ENCODE measurements around the gene HTT-AS.
A peak's percentile ranks its signal among the peaks of the same experiment; 100 is the strongest.

Gene HTT-AS

GRCh38 chr4:3029464-3029863 is 44.9 kb downstream of the HTT-AS start:
- no peak for TF ChIP-seq CTCF (IDR thresholded peaks at IDR 0.05; ENCODE audit: insufficient read depth, low read depth, low read length, missing control alignments)
- no peak for DNase-seq (ENCODE audit: low read depth)
- H3K4me3 ChIP-seq (ENCODE audit: low read length): no peak overlapping the region

- H3K4me3 ChIP-seq (ENCODE audit: low read length): no peak overlapping the region
- TF ChIP-seq CTCF (IDR thresholded peaks at IDR 0.05; ENCODE audit: insufficient read depth, low read depth, low read length, missing control alignments): no peak
- no peak for DNase-seq (ENCODE audit: low read depth)
Measured at GRCh38 chr4:3026540-3026939, 47.8 kb downstream of the HTT-AS start.

GRCh38 chr4:3025881-3026280 is 48.5 kb downstream of the HTT-AS start:
- no peak for DNase-seq (ENCODE audit: low read depth)
- H3K4me3 ChIP-seq (ENCODE audit: low read length): no peak overlapping the region
- TF ChIP-seq CTCF (IDR thresholded peaks at IDR 0.05; ENCODE audit: insufficient read depth, low read depth, low read length, missing control alignments): no peak

GRCh38 chr4:3022651-3023050 is 51.7 kb downstream of the HTT-AS start:
- TF ChIP-seq CTCF (IDR thresholded peaks at IDR 0.05; ENCODE audit: insufficient read depth, low read depth, low read length, missing control alignments): no peak
- no peak overlapping the region for H3K4me3 ChIP-seq (ENCODE audit: low read length)
- no peak for DNase-seq (ENCODE audit: low read depth)

- TF ChIP-seq CTCF (IDR thresholded peaks at IDR 0.05; ENCODE audit: insufficient read depth, low read depth, low read length, missing control alignments): no peak
Measured at GRCh38 chr4:3022112-3022511, 52.2 kb downstream of the HTT-AS start.

GRCh38 chr4:3021627-3022026 is 52.7 kb downstream of the HTT-AS start:
- no peak for DNase-seq (ENCODE audit: low read depth)
- TF ChIP-seq CTCF (IDR thresholded peaks at IDR 0.05; ENCODE audit: insufficient read depth, low read depth, low read length, missing control alignments): no peak
- no peak overlapping the region for H3K4me3 ChIP-seq (ENCODE audit: low read length)

More at GRCh38 chr4:3022112-3022511, 52.2 kb downstream of the HTT-AS start:
- H3K4me3 ChIP-seq (ENCODE audit: low read length): no peak overlapping the region
- peak; percentile 78 for DNase-seq (ENCODE audit: low read depth)

- TF ChIP-seq CTCF (IDR thresholded peaks at IDR 0.05; ENCODE audit: insufficient read depth, low read depth, low read length, missing control alignments): no peak
- H3K4me3 ChIP-seq (ENCODE audit: low read length): no peak overlapping the region
- DNase-seq (ENCODE audit: low read depth): no peak
Measured at GRCh38 chr4:3021127-3021526, 53.2 kb downstream of the HTT-AS start.

Measured in epithelial cell of esophagus (primary cell).